ENCODE results near the gene CELF4. TPM values are rescaled to one million over a fixed set of nuclear protein-coding genes. Genes with fewer than 3 reads are reported as not detected.

CELF4 gene
- total and polyA plus RNA-seq, 10 donors, result 0.46 to 3.5 (median 0.78) TPM

- Histone ChIP-seq H3K27me3 (replicated peaks in 1 of 7) (peaks cover 0 to 22% (median 0%) of the 10 kb centered on the region in 7 donors), H3K9me3 (no peaks in the 10 kb centered on the region), H3K36me3 (no peaks in the 10 kb centered on the region), H3K27ac (no peak overlapping the region), H3K4me3 (no peak overlapping the region), H3K4me1 (peaks cover 0 to 4% (median 0%) of the 10 kb centered on the region in 6 donors)
- WGBS, 5 donors, result 82 to 92% (median 85%) methylated on average over 11 to 16 of the region's 16 CpGs
- intact Hi-C loops (cut with DNase I; ENCODE audit: low total_unique reads), result no loop called here
- no peak for DNase-seq
- TF ChIP-seq CTCF (IDR thresholded peaks at IDR 0.05 in 8 of 11, conservative IDR thresholded peaks at IDR 0.05 in 3 of 11) (no peak), POLR2AphosphoS5 (IDR thresholded peaks at IDR 0.05) (no peak), POLR2A (IDR thresholded peaks at IDR 0.05) (no peak)
Measured at GRCh38 chr18:37318360-37319355, 246.9 kb downstream of the CELF4 start.

- intact Hi-C loops (cut with DNase I; ENCODE audit: low total_unique reads), result no loop called here
- no peak for DNase-seq
- TF ChIP-seq CTCF (IDR thresholded peaks at IDR 0.05 in 8 of 11, conservative IDR thresholded peaks at IDR 0.05 in 3 of 11), result no peak
- no peak for TF ChIP-seq POLR2AphosphoS5 (IDR thresholded peaks at IDR 0.05)
- no peak for TF ChIP-seq POLR2A (IDR thresholded peaks at IDR 0.05)
- Histone ChIP-seq H3K4me1 (peaks cover 0 to 4% (median 0%) of the 10 kb centered on the region in 6 donors), H3K9me3 (no peaks in the 10 kb centered on the region), H3K4me3 (no peak overlapping the region), H3K27ac (no peak overlapping the region), H3K27me3 (replicated peaks in 1 of 7) (peaks cover 0 to 14% (median 0%) of the 10 kb centered on the region in 7 donors), H3K36me3 (no peaks in the 10 kb centered on the region)
- WGBS, 5 donors, result 64 to 78% (median 76%) methylated on average over 2 of the region's 2 CpGs
Measured at GRCh38 chr18:37317486-37317885, 248.1 kb downstream of the CELF4 start.

GRCh38 chr18:37316468-37316867 is 249.1 kb downstream of the CELF4 start:
- intact Hi-C loops (cut with DNase I; ENCODE audit: low total_unique reads), result no loop called here
- WGBS, 5 donors, result 67 to 94% (median 75%) methylated on average over 1 of the region's 1 CpG
- no peak for DNase-seq

More at GRCh38 chr18:37316468-37316867, 249.1 kb downstream of the CELF4 start:
- peaks cover 0 to 4% (median 0%) of the 10 kb centered on the region in 6 donors for H3K4me1 ChIP-seq
- no peak for TF ChIP-seq POLR2A (IDR thresholded peaks at IDR 0.05)
- no peak for TF ChIP-seq CTCF (IDR thresholded peaks at IDR 0.05 in 8 of 11, conservative IDR thresholded peaks at IDR 0.05 in 3 of 11)
- TF ChIP-seq POLR2AphosphoS5 (IDR thresholded peaks at IDR 0.05), result no peak
- no peaks in the 10 kb centered on the region for H3K36me3 ChIP-seq
- H3K27me3 ChIP-seq (replicated peaks in 1 of 7), result peaks cover 0 to 4% (median 0%) of the 10 kb centered on the region in 7 donors
- no peak overlapping the region for H3K27ac ChIP-seq
- H3K9me3 ChIP-seq, result no peaks in the 10 kb centered on the region
- no peak overlapping the region for H3K4me3 ChIP-seq

Data from spleen (tissue), 11 donors.